ENCODE data around the gene RXRB. TPM values are rescaled to one million over a fixed set of nuclear protein-coding genes. Genes with fewer than 3 reads are reported as not detected.

The RXRB gene
- total RNA-seq, 1 experiment from 2014 or later = 49.9 TPM

- no peak overlapping the region for H3K9ac ChIP-seq (ENCODE audit: low read length)
- no peak overlapping the region for H3K4me2 ChIP-seq (ENCODE audit: low read length)
- ChIA-PET POLR2A (no interaction called here), RAD21 (ENCODE audit: low non-redundant PET in 1 of 2, low total read pairs in 2 of 2, uncharacterized antibody in 2 of 2, unreplicated experiment in 2 of 2) (no interaction called here), CTCF (interaction anchor here (1.3 kb wide), 1 partner anchor 9 kb away, joined by 3 read pairs; no protein-coding TSS in a partner anchor)
- peaks cover 9 to 15% of the 10 kb centered on the region in 2 experiments for H3K4me1 ChIP-seq (ENCODE audit: control insufficient read depth in 1 of 2, insufficient read depth in 2 of 2, low read length in 2 of 2)
- no peak overlapping the region for H3K4me3 ChIP-seq (replicated peaks in 1 of 2; ENCODE audit: low read depth in 1 of 2, low read length in 2 of 2)
- ATAC-seq = no peak
- no peaks in the 10 kb centered on the region for H3K9me2 ChIP-seq (ENCODE audit: insufficient read depth)
- BruUV-seq (replicated peaks) = no TSS peak
- no peak for DNase-seq (ENCODE audit: low read depth, low spot score)
- H3K79me2 ChIP-seq (ENCODE audit: insufficient read depth, low read length) = no peaks in the 10 kb centered on the region
- H3K27ac ChIP-seq (ENCODE audit: low read depth, low read length) = no peak overlapping the region
- TF ChIP-seq CEBPB (IDR thresholded peaks at IDR 0.05; ENCODE audit: low read depth) (no peak), SIN3A (IDR thresholded peaks at IDR 0.05; ENCODE audit: low read depth) (no peak)
- no peaks in the 10 kb centered on the region for H3K9me3 ChIP-seq (ENCODE audit: control insufficient read depth in 1 of 2, insufficient read depth in 1 of 2, low read depth in 1 of 2, low read length in 2 of 2)
- H3K36me3 ChIP-seq (ENCODE audit: control insufficient read depth in 1 of 2, insufficient read depth in 2 of 2, low read length in 2 of 2) = no peaks in the 10 kb centered on the region
- H2AFZ ChIP-seq (ENCODE audit: low read depth, low read length, poor library complexity, severe bottlenecking) = no peak overlapping the region
- H3K27me3 ChIP-seq (ENCODE audit: insufficient read depth, low read length) = no peaks in the 10 kb centered on the region
- intact Hi-C loops (cut with micrococcal nuclease) = no loop called here
- no peaks in the 10 kb centered on the region for H4K20me1 ChIP-seq (ENCODE audit: insufficient read depth)
Observed at GRCh38 chr6:33156561-33156960, 43.9 kb downstream of the RXRB start.

GRCh38 chr6:33154349-33154748, 46.1 kb downstream of the RXRB start:
- no peak overlapping the region for H3K4me2 ChIP-seq (ENCODE audit: low read length)
- H3K9me3 ChIP-seq (ENCODE audit: control insufficient read depth in 1 of 2, insufficient read depth in 1 of 2, low read depth in 1 of 2, low read length in 2 of 2) = no peaks in the 10 kb centered on the region
- no peak overlapping the region for H2AFZ ChIP-seq (ENCODE audit: low read depth, low read length, poor library complexity, severe bottlenecking)
- no peaks in the 10 kb centered on the region for H4K20me1 ChIP-seq (ENCODE audit: insufficient read depth)
- ChIA-PET CTCF (interaction anchor here (0.8 to 1.5 kb wide), 3 partner anchors 28 to 95 kb away, joined by 3 read pairs; no protein-coding TSS in a partner anchor), POLR2A (no interaction called here), RAD21 (ENCODE audit: low non-redundant PET in 1 of 2, low total read pairs in 2 of 2, uncharacterized antibody in 2 of 2, unreplicated experiment in 2 of 2) (no interaction called here)
- no peaks in the 10 kb centered on the region for H3K9me2 ChIP-seq (ENCODE audit: insufficient read depth)
- ATAC-seq (no peak), DNase-seq (ENCODE audit: low read depth, low spot score) (no peak)
- BruUV-seq (replicated peaks) = no TSS peak
- H3K27me3 ChIP-seq (ENCODE audit: insufficient read depth, low read length) = no peaks in the 10 kb centered on the region
- no peak overlapping the region for H3K9ac ChIP-seq (ENCODE audit: low read length)
- H3K36me3 ChIP-seq (ENCODE audit: control insufficient read depth in 1 of 2, insufficient read depth in 2 of 2, low read length in 2 of 2) = no peaks in the 10 kb centered on the region
- intact Hi-C loops (cut with micrococcal nuclease) = no loop called here
- no peaks in the 10 kb centered on the region for H3K79me2 ChIP-seq (ENCODE audit: insufficient read depth, low read length)
- TF ChIP-seq YY1 (IDR thresholded peaks at IDR 0.05; ENCODE audit: extremely low read depth, insufficient replicate concordance, low read depth, low read length) (no peak), CTCF (IDR thresholded peaks at IDR 0.05 in 2 of 3, conservative IDR thresholded peaks at IDR 0.05 in 1 of 3; ENCODE audit: borderline replicate concordance in 1 of 3, insufficient read depth in 1 of 3, low read depth in 2 of 3, low read length in 2 of 3) (no peak), SRF (IDR thresholded peaks at IDR 0.05; ENCODE audit: low read depth) (no peak)
- no peak overlapping the region for H3K4me3 ChIP-seq (replicated peaks in 1 of 2; ENCODE audit: low read depth in 1 of 2, low read length in 2 of 2)
- H3K4me1 ChIP-seq (ENCODE audit: control insufficient read depth in 1 of 2, insufficient read depth in 2 of 2, low read length in 2 of 2) = no peaks in the 10 kb centered on the region
- H3K27ac ChIP-seq (ENCODE audit: low read depth, low read length) = no peak overlapping the region

Data from HCT116 (cell line).